Measurements from ENCODE around the gene NLGN4Y.

NLGN4Y gene

GRCh38 chrY:14679181-14679580, 154.9 kb downstream of the NLGN4Y start:
- no peak for DNase-seq

GRCh38 chrY:14694543-14694942, 170.2 kb downstream of the NLGN4Y start:
- no peak for DNase-seq

GRCh38 chrY:14708158-14708557, 183.8 kb downstream of the NLGN4Y start:
- no peak for DNase-seq

- DNase-seq, result no peak
These were observed 217.3 kb downstream of the NLGN4Y start for GRCh38 chrY:14741596-14741995.

- DNase-seq, result no peak
These were observed 224.0 kb downstream of the NLGN4Y start for GRCh38 chrY:14748329-14748728.

GRCh38 chrY:14755571-14755970, 231.2 kb downstream of the NLGN4Y start:
- DNase-seq, result no peak

- no peak for DNase-seq
These were observed 238.6 kb downstream of the NLGN4Y start for GRCh38 chrY:14762903-14763302.

GRCh38 chrY:14763600-14763999, 239.3 kb downstream of the NLGN4Y start:
- no peak for DNase-seq

GRCh38 chrY:14778208-14778607, 253.9 kb downstream of the NLGN4Y start:
- no peak for DNase-seq

GRCh38 chrY:14793104-14793503, 268.8 kb downstream of the NLGN4Y start:
- DNase-seq, result no peak

GRCh38 chrY:14793674-14794073, 269.3 kb downstream of the NLGN4Y start:
- no peak for DNase-seq

- no peak for DNase-seq
These were observed 273.7 kb downstream of the NLGN4Y start for GRCh38 chrY:14798010-14798409.

GRCh38 chrY:14801096-14801495, 276.8 kb downstream of the NLGN4Y start:
- DNase-seq, result no peak

- no peak for DNase-seq
These were observed 277.8 kb downstream of the NLGN4Y start for GRCh38 chrY:14802125-14802524.

GRCh38 chrY:14804041-14804440, 279.7 kb downstream of the NLGN4Y start:
- no peak for DNase-seq

GRCh38 chrY:14818452-14818851, 294.1 kb downstream of the NLGN4Y start:
- DNase-seq, result no peak

- no peak for DNase-seq
These were observed 297.9 kb downstream of the NLGN4Y start for GRCh38 chrY:14822201-14822600.

GRCh38 chrY:14822906-14823305, 298.6 kb downstream of the NLGN4Y start:
- no peak for DNase-seq

- no peak for DNase-seq
These were observed 300.3 kb downstream of the NLGN4Y start for GRCh38 chrY:14824583-14824982.

GRCh38 chrY:14825728-14826127, 301.4 kb downstream of the NLGN4Y start:
- DNase-seq, result no peak

- DNase-seq, result no peak
These were observed 304.2 kb downstream of the NLGN4Y start for GRCh38 chrY:14828531-14828930.

GRCh38 chrY:14829366-14829885, 305.1 kb downstream of the NLGN4Y start:
- no peak for DNase-seq

GRCh38 chrY:14834103-14835060, 310.1 kb downstream of the NLGN4Y start:
- no peak for DNase-seq

- DNase-seq, result no peak
These were observed 313.1 kb downstream of the NLGN4Y start for GRCh38 chrY:14837466-14837865.

GRCh38 chrY:14850734-14851133, 326.4 kb downstream of the NLGN4Y start:
- DNase-seq, result no peak
